ENCODE measurements around the gene OGA.

The OGA gene

GRCh38 chr10:101835362-101835761, 17.1 kb upstream of the OGA start:
- DNase-seq (ENCODE audit: low read depth), result no peak

GRCh38 chr10:101834341-101834740, 16.1 kb upstream of the OGA start:
- no peak for DNase-seq (ENCODE audit: low read depth)

GRCh38 chr10:101833466-101833865, 15.2 kb upstream of the OGA start:
- no peak for DNase-seq (ENCODE audit: low read depth)

GRCh38 chr10:101832325-101832771, 14.1 kb upstream of the OGA start:
- no peak for DNase-seq (ENCODE audit: low read depth)

- no peak for DNase-seq (ENCODE audit: low read depth)
These were observed 13.0 kb upstream of the OGA start for GRCh38 chr10:101831169-101831811.

- DNase-seq (ENCODE audit: low read depth), result peak; percentile 90
These were observed 12.3 kb upstream of the OGA start for GRCh38 chr10:101830322-101831168.

GRCh38 chr10:101829561-101830315, 11.5 kb upstream of the OGA start:
- no peak for DNase-seq (ENCODE audit: low read depth)

GRCh38 chr10:101828766-101829551, 10.7 kb upstream of the OGA start:
- DNase-seq (ENCODE audit: low read depth), result no peak

- no peak for DNase-seq (ENCODE audit: low read depth)
These were observed 9.8 kb upstream of the OGA start for GRCh38 chr10:101827919-101828600.

GRCh38 chr10:101826852-101827434, 8.7 kb upstream of the OGA start:
- no peak for DNase-seq (ENCODE audit: low read depth)

- no peak for DNase-seq (ENCODE audit: low read depth)
These were observed 6.5 kb upstream of the OGA start for GRCh38 chr10:101824736-101825135.

GRCh38 chr10:101818872-101819633, 809 bp upstream of the OGA start:
- DNase-seq (ENCODE audit: low read depth), result no peak

GRCh38 chr10:101817337-101818118, 716 bp downstream of the OGA start:
- DNase-seq (ENCODE audit: low read depth), result peak; percentile 96

GRCh38 chr10:101816913-101817336, 1.3 kb downstream of the OGA start:
- no peak for DNase-seq (ENCODE audit: low read depth)

GRCh38 chr10:101816376-101816775, 1.9 kb downstream of the OGA start:
- no peak for DNase-seq (ENCODE audit: low read depth)

GRCh38 chr10:101814466-101815071, 3.7 kb downstream of the OGA start:
- peak; percentile 27 for DNase-seq (ENCODE audit: low read depth)

- no peak for DNase-seq (ENCODE audit: low read depth)
These were observed 5.6 kb downstream of the OGA start for GRCh38 chr10:101812606-101813005.

- no peak for DNase-seq (ENCODE audit: low read depth)
These were observed 11.1 kb downstream of the OGA start for GRCh38 chr10:101807158-101807557.

- DNase-seq (ENCODE audit: low read depth), result no peak
These were observed 14.7 kb downstream of the OGA start for GRCh38 chr10:101803511-101803910.
